Kidney epithelial cell (primary cell): ENCODE measurements around the gene CNTN5. TPM values are rescaled to one million over a fixed set of nuclear protein-coding genes. Genes with fewer than 3 reads are reported as not detected.
A peak's percentile ranks its signal among the peaks of the same experiment; 100 is the strongest.

Source experiments
- DNase-seq: peaks from one replicate; pipeline ENCODE4 v3.0.0-alpha.2; 2010; ENCODE audit warnings: low read depth
- H3K27me3 ChIP-seq: 2 replicates; pipeline ENCODE4 v1.6.0; 2011; ENCODE audit warnings: low read length; ENCODE audit not compliant: control insufficient read depth, insufficient read depth
- H3K36me3 ChIP-seq: 2 replicates; pipeline ENCODE4 v1.5.1; 2011; ENCODE audit warnings: low read length; ENCODE audit not compliant: control insufficient read depth, insufficient read depth
- H3K4me3 ChIP-seq: 2 replicates; pipeline ENCODE4 v1.5.1; 2011; ENCODE audit warnings: low read depth, mild to moderate bottlenecking, control low read depth, low read length
- CTCF ChIP-seq: IDR thresholded peaks from 2 replicates; pipeline ENCODE4 v1.5.1; 2011; ENCODE audit warnings: mild to moderate bottlenecking, moderate library complexity, low read length, control low read depth, inconsistent platforms; ENCODE audit not compliant: insufficient read depth, poor library complexity, severe bottlenecking
- total RNA-seq: library from RNA; depleted of rRNA; stranded (reverse); fragments of >200 nt; gene quantifications from 2 replicates; pipeline ENCODE4 v1.2.3, GENCODE V29; 2015

Gene CNTN5
- total RNA-seq, 1 donor from 2014 or later, result 0.29 TPM

- Histone ChIP-seq H3K27me3 (no peaks in the 10 kb centered on the region), H3K36me3 (no peaks in the 10 kb centered on the region), H3K4me3 (no peak overlapping the region)
- peak; percentile 21 for DNase-seq
- TF ChIP-seq CTCF, result no peak
Observed at GRCh38 chr11:99505316-99505715, 484.6 kb downstream of the CNTN5 start.

GRCh38 chr11:99505831-99506230, 485.1 kb downstream of the CNTN5 start:
- TF ChIP-seq CTCF, result no peak
- no peak for DNase-seq
- Histone ChIP-seq H3K27me3 (no peaks in the 10 kb centered on the region), H3K4me3 (no peak overlapping the region), H3K36me3 (no peaks in the 10 kb centered on the region)

GRCh38 chr11:99509863-99510262, 489.1 kb downstream of the CNTN5 start:
- no peak for TF ChIP-seq CTCF
- DNase-seq, result no peak
- Histone ChIP-seq H3K36me3 (no peaks in the 10 kb centered on the region), H3K4me3 (no peak overlapping the region), H3K27me3 (no peaks in the 10 kb centered on the region)

GRCh38 chr11:99513368-99513767, 492.6 kb downstream of the CNTN5 start:
- H3K4me3 ChIP-seq, result no peak overlapping the region
- H3K36me3 ChIP-seq, result no peaks in the 10 kb centered on the region
- DNase-seq, result no peak
- TF ChIP-seq CTCF, result no peak
- H3K27me3 ChIP-seq, result no peaks in the 10 kb centered on the region

GRCh38 chr11:99519095-99519494, 498.3 kb downstream of the CNTN5 start:
- Histone ChIP-seq H3K27me3 (no peaks in the 10 kb centered on the region), H3K4me3 (no peak overlapping the region), H3K36me3 (no peaks in the 10 kb centered on the region)
- no peak for TF ChIP-seq CTCF
- no peak for DNase-seq

- Histone ChIP-seq H3K4me3 (no peak overlapping the region), H3K27me3 (no peaks in the 10 kb centered on the region), H3K36me3 (no peaks in the 10 kb centered on the region)
- DNase-seq, result no peak
- no peak for TF ChIP-seq CTCF
Observed at GRCh38 chr11:99522467-99523173, 501.9 kb downstream of the CNTN5 start.
